HG03280 (cell line): ENCODE data around the gene KCNJ10.

Experiments
- ATAC-seq: cut with Tn5 transposase; IDR thresholded peaks from one replicate; pipeline ENCODE4 v1.9.1; 2021; ENCODE audit warnings: mild to moderate bottlenecking, moderate library complexity; ENCODE audit not compliant: unreplicated experiment

The KCNJ10 gene

GRCh38 chr1:160084771-160085321 lies 14.9 kb upstream of the KCNJ10 start:
- no peak for ATAC-seq

DNA sequence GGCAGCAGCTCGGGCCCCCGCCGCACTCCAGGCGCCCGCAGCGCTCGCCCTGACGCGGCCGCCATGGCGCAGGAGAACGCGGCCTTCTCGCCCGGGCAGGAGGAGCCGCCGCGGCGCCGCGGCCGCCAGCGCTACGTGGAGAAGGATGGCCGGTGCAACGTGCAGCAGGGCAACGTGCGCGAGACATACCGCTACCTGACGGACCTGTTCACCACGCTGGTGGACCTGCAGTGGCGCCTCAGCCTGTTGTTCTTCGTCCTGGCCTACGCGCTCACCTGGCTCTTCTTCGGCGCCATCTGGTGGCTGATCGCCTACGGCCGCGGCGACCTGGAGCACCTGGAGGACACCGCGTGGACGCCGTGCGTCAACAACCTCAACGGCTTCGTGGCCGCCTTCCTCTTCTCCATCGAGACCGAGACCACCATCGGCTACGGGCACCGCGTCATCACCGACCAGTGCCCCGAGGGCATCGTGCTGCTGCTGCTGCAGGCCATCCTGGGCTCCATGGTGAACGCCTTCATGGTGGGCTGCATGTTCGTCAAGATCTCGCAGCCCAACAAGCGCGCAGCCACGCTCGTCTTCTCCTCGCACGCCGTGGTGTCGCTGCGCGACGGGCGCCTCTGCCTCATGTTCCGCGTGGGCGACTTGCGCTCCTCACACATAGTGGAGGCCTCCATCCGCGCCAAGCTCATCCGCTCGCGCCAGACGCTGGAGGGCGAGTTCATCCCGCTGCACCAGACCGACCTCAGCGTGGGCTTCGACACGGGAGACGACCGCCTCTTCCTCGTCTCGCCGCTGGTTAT lies 14.2 kb upstream of the KCNJ10 start:
- ATAC-seq = no peak

DNA sequence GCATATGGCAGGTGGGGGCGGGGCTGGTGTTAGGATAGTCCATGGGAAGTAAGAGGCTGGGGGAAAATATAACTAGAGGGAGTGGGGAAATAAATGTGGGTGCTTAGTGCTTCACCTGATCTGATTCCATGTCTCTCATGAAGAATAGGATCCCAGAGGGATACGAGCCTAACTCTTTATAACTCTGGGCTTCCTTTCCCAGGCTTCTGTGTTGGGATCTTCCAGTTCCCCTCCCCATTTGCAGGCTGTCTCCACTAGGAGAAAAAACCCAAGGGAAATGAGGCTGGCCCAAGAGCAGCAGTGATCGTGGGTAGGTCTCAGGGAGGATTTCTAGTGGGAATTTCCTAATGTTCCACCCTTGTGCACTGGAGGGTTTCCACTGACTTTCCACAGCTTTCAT lies 13.0 kb upstream of the KCNJ10 start:
- no peak for ATAC-seq

DNA sequence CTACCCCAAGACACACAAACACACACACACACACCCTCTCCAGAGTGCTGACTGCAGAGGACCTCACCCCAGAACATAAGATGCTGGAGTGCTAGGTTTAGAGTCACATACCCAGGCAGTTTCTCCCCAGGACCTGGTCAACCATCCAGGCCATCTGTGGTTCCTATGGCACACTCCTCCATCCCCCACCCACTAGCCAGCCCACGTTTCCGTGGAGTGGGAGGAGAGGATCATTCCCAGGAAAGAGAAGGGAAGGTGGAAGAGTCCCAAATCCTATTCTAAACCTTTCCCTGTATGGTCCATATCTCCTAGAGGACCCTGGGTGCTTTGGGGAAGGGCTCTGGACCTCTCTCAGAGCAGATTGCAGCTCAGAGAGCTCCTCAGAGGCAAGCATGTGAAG lies 12.5 kb upstream of the KCNJ10 start:
- no peak for ATAC-seq

DNA sequence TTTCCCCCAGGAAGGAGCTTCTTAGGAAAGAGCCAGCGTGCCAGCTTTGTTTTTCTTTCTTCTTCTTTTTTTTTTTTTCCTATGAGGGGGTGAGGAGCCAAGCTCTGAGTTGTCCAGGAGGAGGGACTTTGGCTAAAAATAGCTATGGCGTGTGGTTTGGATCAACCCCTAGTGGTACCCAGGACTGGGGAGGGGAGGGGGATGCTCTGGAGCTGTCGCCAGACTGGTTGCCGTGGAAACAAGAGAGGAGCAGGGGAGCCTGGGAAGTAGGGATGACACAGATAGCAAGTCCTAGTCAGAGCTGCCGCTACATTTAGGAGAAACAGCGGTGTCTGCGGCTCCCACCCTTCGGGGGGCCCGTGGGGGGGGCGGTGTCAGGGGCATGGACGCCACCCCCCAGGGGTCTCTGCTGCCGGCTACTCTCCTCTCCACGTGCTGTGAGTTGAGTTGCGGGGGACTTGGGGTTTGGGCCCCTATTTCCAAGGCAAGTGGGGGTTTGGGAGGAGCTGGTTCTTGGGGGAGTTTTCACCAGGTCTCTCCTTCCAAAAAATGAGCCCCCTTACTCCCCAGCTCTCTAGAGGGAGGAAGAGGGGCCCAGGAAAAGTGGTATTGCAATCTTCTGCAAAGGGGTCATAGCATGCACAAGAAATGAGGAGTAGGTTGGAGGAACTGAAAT lies 11.4 kb upstream of the KCNJ10 start, which contains the start of gene KCNJ9:
Gene KCNJ9 (plus strand): TSS at position 278 of the 676 bp plus-strand sequence. CDS start 2,493 bp downstream, outside the sequence.
- ATAC-seq = no peak

DNA sequence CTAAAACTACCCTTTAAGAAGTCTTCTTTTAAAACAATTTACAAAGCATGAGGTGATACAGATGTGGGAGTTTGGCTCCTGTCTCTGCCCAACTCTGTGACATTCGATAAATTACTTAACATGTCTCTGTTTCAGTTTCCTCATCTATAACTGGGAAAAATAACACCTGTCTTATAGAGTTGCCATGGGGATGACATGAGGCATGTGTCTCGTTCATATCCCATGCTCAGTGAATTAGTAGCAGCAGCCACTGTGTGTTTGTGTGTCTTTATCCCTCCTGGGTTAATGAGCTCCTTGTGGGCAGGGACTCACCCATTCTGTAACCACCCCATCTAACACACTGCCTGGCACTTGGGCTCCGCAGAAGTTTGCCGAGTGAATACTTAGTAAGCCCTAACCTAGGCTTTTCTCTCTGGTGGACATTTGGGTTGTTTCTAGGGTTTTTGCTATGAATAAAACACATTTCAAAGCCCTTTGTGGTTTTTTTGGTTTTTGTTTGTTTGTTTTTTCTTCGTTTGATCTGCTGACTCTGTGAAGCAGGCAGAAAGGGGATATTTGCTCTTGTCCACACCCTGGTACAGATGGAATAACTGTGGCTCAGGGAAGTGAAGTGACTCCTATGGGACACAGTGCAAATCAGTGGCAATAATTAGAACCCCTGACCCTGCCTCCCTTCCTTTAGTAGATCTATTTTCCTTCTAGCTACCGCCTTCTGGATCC lies 10.6 kb upstream of the KCNJ10 start:
- ATAC-seq = no peak

- ATAC-seq = no peak
Measured at GRCh38 chr1:160079448-160079847, 9.5 kb upstream of the KCNJ10 start.

GRCh38 chr1:160078512-160079195 lies 8.7 kb upstream of the KCNJ10 start:
- ATAC-seq = peak; percentile 84

- ATAC-seq = no peak
Measured at GRCh38 chr1:160077486-160077885, 7.5 kb upstream of the KCNJ10 start.

- no peak for ATAC-seq
Measured at GRCh38 chr1:160076295-160076694, 6.3 kb upstream of the KCNJ10 start.

DNA sequence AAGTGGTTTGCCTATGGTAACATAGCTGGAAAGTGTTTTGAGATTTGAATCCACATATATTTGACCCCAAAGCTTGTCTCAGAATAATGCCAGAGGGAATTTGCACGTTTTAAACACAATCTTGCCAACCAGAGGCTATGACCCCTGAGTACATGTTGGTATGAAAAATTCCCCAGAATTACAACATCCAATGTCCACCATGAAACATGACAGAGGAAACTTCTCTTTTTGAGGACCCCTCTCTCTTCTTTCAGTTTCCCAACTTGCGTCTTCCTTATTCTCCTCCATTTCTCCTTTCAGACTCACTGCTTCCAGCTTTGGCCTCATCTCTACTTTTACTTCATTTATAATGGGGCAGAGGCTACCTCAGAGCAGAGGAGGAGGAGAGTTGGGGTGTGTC lies 5.9 kb upstream of the KCNJ10 start:
- ATAC-seq = no peak

GRCh38 chr1:160074865-160075264 lies 4.9 kb upstream of the KCNJ10 start:
- ATAC-seq = no peak

DNA sequence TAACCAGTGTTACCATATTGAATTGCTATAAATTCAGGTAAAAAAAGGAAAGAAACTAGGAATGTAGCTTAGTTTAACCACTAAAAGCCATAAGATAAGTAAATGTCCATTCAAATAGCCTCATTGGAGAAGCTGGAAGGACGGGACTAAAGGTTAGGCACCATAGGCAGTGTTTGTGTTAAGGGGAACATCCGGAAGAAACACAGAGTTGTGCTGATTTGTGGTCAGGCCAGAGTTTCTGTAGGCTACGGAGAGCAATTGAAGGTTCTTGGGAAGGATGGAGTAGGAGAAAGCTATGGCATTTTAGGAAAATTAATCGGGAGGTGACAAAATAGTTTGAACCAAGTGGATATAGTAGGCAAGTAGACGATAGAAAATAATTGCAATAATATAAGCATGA lies 1.3 kb upstream of the KCNJ10 start:
- ATAC-seq = no peak

DNA sequence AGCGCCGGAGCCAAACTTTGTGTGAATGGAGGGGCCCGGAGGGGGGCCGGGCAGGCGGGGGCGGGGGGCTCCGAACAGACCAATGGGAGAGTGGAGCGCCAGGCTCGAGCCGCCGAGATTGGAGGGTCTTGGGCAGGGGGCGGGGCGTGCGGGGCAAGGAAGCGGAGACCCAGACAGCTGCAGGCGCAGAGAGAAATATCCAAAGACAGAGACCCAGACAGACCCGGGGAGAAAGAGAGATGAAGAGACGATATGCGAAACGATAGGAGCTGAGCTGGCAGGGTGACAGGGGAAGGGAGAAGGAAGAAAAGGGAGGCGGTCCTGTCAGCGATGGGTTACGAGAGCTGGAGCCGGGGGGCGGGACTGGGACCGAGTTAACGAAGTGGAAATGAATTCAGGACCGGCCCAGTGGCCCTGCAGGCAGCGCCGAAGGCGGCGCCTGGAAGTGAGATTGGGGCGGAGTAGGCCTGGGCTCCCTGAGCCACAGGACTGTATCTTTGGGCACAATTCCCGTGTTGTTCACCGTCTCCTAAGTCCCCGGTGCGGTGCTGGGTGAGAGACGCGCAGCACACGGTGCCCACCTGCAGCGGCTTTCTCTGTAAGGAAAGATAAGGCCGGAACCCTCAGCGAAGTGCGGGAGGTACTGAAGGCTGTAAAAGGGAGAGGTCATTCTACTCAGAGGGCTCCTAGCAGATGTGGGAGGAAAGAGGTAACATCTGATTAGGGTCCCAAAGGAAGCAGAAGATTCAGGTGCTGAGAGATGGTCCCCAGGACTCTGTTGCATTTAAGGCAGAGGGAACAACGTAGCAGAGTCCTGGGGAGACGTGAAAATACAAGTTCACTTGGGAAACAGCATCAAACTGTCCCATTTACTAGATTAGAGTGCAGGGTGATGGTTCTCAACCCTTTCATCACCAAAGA lies 543 bp upstream of the KCNJ10 start:
- no peak for ATAC-seq

DNA sequence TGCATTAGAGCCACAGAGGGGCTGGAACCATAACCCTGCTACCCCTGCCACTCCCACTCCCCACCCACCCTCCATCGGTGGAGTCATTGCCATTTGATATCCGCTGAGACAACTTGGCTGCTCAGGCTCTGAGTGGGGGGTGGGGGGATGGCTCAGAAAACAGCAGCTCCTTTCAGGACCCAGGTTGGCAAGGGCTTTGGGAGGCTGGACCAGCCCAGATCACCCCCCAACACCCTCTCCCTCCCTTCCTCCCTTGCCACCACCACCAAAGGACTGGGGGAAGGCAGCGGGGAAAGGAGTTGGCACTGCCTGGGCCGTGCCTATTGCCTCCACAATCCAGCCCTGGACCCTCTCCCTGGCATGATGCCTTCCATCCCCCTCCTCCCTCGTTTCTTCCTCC lies 1.7 kb downstream of the KCNJ10 start:
- ATAC-seq = no peak

GRCh38 chr1:160066829-160067745 lies 2.9 kb downstream of the KCNJ10 start:
- ATAC-seq = no peak

DNA sequence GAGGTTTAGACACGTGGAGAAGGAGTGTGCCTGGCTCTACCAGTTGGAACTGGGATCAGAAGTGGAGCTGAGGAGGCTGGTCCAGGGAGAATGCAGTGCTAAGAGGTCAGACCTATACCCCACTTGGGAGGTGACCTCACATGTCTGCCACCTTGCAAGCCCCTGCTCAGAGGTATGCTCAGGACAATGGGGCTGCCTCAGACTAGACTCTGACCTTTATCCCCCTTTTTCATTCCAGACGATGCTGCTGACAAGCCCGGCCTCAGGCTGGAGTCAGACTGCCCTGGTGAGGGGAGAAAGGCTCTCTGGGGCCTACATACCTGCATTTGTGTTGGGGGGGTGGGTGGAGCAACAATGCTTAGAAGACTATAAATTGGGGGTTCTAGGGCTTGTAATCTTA lies 5.2 kb downstream of the KCNJ10 start:
- ATAC-seq = no peak

GRCh38 chr1:160064164-160064563 lies 5.8 kb downstream of the KCNJ10 start:
- no peak for ATAC-seq

- no peak for ATAC-seq
Measured at GRCh38 chr1:160063176-160063575, 6.8 kb downstream of the KCNJ10 start.
